Bronchus fibroblast of lung (primary cell): ENCODE results near the gene REPS1. TPM values are rescaled to one million over a fixed set of nuclear protein-coding genes. Genes with fewer than 3 reads are reported as not detected.

Experiments
- total RNA-seq: library from RNA; depleted of rRNA; stranded (reverse); fragments of >200 nt; gene quantifications from 2 replicates; pipeline ENCODE4 v1.2.3, GENCODE V29; 2015

REPS1 gene
- 26.2 and 28.5 TPM in 2 replicates for total RNA-seq

GRCh38 chr6:138987643-138988468 lies at the start of gene REPS1:
REPS1 (minus strand) TSS chr6:138988253; CDS start chr6:138987682, 571 bp downstream.

DNA sequence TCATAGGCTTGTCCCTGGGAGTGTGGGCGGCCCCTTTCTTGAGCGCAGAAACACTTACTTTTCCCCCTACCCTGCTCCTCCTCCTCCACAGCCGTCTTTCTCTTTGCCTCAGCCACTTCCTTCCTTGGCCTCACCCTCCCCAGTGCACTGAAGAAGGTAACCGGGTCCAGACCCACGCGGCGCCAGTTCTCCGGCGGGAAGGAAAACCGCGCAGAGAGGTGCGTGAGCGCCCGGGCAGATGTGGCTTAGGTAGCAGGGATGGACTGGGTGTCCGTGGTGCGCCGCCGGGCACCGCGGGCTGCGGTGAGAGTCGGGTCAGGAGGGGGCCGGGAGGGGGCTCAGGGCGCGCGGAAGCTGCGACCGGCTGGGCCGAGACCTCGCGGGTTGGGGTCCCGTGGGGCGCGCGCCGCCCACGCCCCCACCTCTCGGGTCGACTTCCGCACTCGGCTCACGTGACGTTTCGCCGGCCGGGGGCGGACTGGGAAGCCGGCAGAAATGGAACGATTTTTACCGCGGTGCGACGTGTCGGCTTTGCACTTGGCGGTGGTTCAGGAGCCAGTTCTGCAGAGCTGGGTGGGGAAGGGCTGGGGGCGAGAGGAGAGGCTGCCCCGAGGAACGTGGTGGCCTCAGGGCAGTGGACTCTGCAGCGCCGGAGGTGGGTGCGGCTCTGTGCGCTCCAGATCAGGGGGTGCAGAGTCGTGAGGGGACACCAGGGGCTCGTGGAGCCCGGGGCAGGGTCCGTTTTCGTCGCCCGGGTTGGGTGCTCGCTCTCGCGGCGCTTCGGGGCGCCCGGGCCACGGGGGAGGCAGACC lies 40.8 kb upstream of the REPS1 start, which contains the start of gene ABRACL:
Gene ABRACL, plus strand, starts transcription at position 88 of the 812 bp plus-strand sequence. CDS start 5,416 bp downstream, outside the sequence.

Other genes with a start within 250 kb of the REPS1 start
- 12.9 and 14.1 TPM in 2 replicates for gene CCDC28A, start 214.5 kb downstream of the REPS1 start, total RNA-seq
- not detected in 2 replicates for gene ECT2L, start 192.2 kb downstream of the REPS1 start, total RNA-seq
- 38.5 and 48.3 TPM in 2 replicates for gene ABRACL, start 40.5 kb upstream of the REPS1 start, total RNA-seq
- 7.7 and 10.1 TPM in 2 replicates for gene HECA, start 146.8 kb upstream of the REPS1 start, total RNA-seq